ENCODE results near the gene C12orf76. TPM values are rescaled to one million over a fixed set of nuclear protein-coding genes. Genes with fewer than 3 reads are reported as not detected.

The C12orf76 gene
- total and polyA plus RNA-seq, 7 experiments from 2014 or later: 14.3 to 28.7 (median 21.0) TPM

DNA sequence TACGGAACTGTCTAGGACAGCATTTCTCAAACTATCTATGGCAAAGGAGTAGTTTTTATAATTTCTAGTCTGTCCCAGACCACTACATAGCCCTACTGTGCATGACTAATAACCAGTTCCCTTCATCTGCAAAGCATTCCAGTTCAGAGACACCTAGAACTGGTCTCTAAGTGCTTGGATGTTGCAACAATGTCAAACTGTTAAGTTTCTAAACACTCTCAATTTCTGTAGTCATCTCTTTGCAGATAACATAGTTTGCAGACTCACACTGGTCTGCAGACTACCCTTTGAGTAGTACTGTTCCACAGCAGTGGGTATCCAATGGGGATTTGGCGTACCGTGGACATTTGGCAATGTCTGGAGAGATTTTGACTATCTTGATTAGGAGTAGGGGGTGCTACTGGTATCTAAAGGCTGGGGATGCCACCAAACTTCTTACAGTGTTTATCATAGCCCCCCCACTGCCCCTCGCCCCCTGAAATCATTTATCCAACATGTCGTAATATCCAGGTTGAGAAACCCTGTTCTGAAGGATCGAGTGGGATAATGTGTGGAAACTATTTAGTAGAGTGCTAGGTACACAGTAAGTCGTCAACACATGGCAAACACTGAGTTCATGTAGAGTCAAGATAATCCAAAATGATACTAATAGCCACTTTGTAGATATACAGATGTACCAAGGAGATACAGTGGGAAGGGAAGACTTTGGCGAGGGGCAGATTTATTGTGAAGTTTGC lies 1.7 kb downstream of the C12orf76 start:
- Mint-ChIP-seq H3K36me3 (peaks cover 0 to 13% (median 8%) of the 10 kb centered on the region in 5 donors), H3K9me3 (no peaks in the 10 kb centered on the region), H3K4me1 (peaks cover 24 to 58% (median 46%) of the 10 kb centered on the region in 7 donors), H3K4me3 (peak overlapping the region; percentile 84 to 97 (median 93)), H3K27ac (peak overlapping the region in 3 of 9 donors; percentile 19 to 90 (median 87)), H3K27me3 (no peaks in the 10 kb centered on the region)
- DNase-seq (no peak), ATAC-seq (no peak)
- CTCF ChIA-PET: no interaction called here
- Histone ChIP-seq H3K9me3 (ENCODE audit: control insufficient read depth in 2 of 3, low read length in 3 of 3) (no peaks in the 10 kb centered on the region), H3K4me1 (ENCODE audit: control insufficient read depth in 2 of 2, insufficient read depth in 2 of 2, low read length in 2 of 2) (peaks cover 19 to 25% of the 10 kb centered on the region in 2 donors), H3K36me3 (ENCODE audit: control insufficient read depth in 2 of 3, insufficient read depth in 3 of 3, low read length in 3 of 3) (peaks cover 4 to 10% (median 6%) of the 10 kb centered on the region in 3 experiments), H3K27ac (ENCODE audit: low read depth, low read length) (peak overlapping the region; percentile 35), H3K4me3 (ENCODE audit: low read length) (no peak overlapping the region), H3K27me3 (ENCODE audit: control insufficient read depth in 2 of 2, insufficient read depth in 2 of 2, low read length in 2 of 2) (no peaks in the 10 kb centered on the region)
- intact Hi-C loops (cut with micrococcal nuclease): no loop called here
- POLR2A ChIA-PET: interaction anchor here (1.0 kb wide), 1 partner anchor 47 kb away, joined by 3 read pairs; the partner anchor contains the start of gene ANKRD13A

DNA sequence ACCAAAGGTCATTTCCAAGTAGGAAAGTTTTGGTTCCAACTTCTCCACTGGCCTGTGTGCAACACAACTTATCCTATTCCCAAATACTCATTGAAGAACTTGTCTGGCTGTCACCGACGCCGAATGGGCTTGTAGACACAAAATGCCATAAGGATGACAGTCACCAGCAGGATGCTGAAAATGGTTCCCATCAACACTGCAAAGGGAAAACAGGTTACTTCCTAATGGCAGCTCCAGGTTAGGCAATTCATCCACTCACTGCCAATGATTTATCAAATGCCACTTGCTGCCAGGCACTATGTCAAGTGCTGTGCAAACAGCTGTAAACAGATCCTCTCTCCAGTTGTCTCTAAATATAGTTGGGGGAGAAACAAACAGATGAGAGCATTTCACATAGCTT lies 6.1 kb downstream of the C12orf76 start:
- Mint-ChIP-seq H3K27ac (peak overlapping the region in 7 of 9 donors; percentile 27 to 83 (median 69)), H3K4me3 (no peak overlapping the region)
- H3K4me3 ChIP-seq (ENCODE audit: low read length): no peak overlapping the region

DNA sequence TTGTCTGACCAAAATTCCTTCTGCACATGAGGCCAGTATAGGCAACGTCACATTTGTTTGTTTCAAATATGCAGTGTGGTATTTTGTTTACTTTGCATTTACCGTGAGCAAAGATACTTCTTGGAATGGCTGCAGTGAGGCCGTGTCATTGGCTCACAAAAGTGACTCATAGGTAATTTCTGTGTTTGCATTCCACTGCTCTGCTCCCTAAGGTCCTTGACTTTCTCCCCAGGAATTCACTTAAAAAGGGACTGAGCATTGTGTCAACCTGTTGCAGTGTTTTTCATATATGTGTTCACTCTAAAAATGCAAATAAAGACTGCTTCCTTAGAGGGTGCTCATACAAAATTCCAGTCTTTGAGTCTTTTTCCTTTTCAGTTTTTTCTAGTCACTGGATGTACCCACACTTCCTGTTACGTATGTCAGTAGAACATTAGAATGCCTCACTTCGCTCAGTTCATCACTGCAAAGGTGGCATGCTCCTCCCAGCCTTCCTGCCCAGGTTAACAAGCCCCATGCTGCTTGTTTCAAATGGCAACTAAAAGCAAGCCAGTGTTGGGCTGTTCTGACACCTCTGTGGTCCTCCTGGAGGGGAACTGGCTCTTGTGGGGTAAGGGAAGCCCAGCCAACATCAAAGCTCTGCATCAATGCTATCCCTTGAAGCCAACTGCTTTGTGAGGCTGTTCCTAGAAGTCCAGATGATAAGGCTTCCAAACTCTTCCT lies 9.1 kb downstream of the C12orf76 start:
- peak in 7 of 9 donors; percentile 34 to 59 (median 56) for DNase-seq
- Mint-ChIP-seq H3K9me3 (no peaks in the 10 kb centered on the region), H3K27ac (peak overlapping the region; percentile 82 to 97 (median 92)), H3K36me3 (peaks cover 8 to 51% (median 29%) of the 10 kb centered on the region in 5 donors), H3K4me3 (peak overlapping the region; percentile 26 to 68 (median 43)), H3K27me3 (no peaks in the 10 kb centered on the region), H3K4me1 (peaks cover 25 to 63% (median 33%) of the 10 kb centered on the region in 7 donors)
- Histone ChIP-seq H3K4me3 (ENCODE audit: low read length) (no peak overlapping the region), H3K27ac (ENCODE audit: low read depth, low read length) (peak overlapping the region; percentile 60), H3K27me3 (ENCODE audit: control insufficient read depth in 2 of 2, insufficient read depth in 2 of 2, low read length in 2 of 2) (no peaks in the 10 kb centered on the region), H3K9me3 (ENCODE audit: control insufficient read depth in 2 of 3, low read length in 3 of 3) (no peaks in the 10 kb centered on the region), H3K36me3 (ENCODE audit: control insufficient read depth in 2 of 3, insufficient read depth in 3 of 3, low read length in 3 of 3) (peaks cover 4 to 51% (median 8%) of the 10 kb centered on the region in 3 experiments), H3K4me1 (ENCODE audit: control insufficient read depth in 2 of 2, insufficient read depth in 2 of 2, low read length in 2 of 2) (peaks cover 8 to 24% of the 10 kb centered on the region in 2 donors)
- POLR2A ChIA-PET: interaction anchor here (1.0 kb wide), 1 partner anchor 9 kb away, joined by 3 read pairs; the partner anchor contains the start of gene C12orf76
- intact Hi-C loops (cut with micrococcal nuclease): loop anchor here in 1 of 2 donors (1.0 to 5.0 kb wide), 2 partner anchors 9 to 38 kb away; partner anchors contain the start of gene C12orf76
- ATAC-seq: peak; percentile 70
- CTCF ChIA-PET: interaction anchor here (0.6 to 0.9 kb wide), 2 partner anchors 40 to 73 kb away, joined by 4 to 6 read pairs; no protein-coding TSS in a partner anchor

More for the DNA sequence above, 6.1 kb downstream of the C12orf76 start:
- Histone ChIP-seq H3K9me3 (ENCODE audit: control insufficient read depth in 2 of 3, low read length in 3 of 3) (no peaks in the 10 kb centered on the region), H3K36me3 (ENCODE audit: control insufficient read depth in 2 of 3, insufficient read depth in 3 of 3, low read length in 3 of 3) (peaks cover 4 to 27% (median 6%) of the 10 kb centered on the region in 3 experiments), H3K4me1 (ENCODE audit: control insufficient read depth in 2 of 2, insufficient read depth in 2 of 2, low read length in 2 of 2) (peaks cover 17 to 31% of the 10 kb centered on the region in 2 donors), H3K27me3 (ENCODE audit: control insufficient read depth in 2 of 2, insufficient read depth in 2 of 2, low read length in 2 of 2) (no peaks in the 10 kb centered on the region), H3K27ac (ENCODE audit: low read depth, low read length) (no peak overlapping the region)
- peaks cover 0 to 34% (median 13%) of the 10 kb centered on the region in 5 donors for H3K36me3 Mint-ChIP-seq
- CTCF ChIA-PET: interaction anchor here (0.7 kb wide), 1 partner anchor 43 kb away, joined by 3 read pairs; the partner anchor contains the start of gene ANKRD13A
- POLR2A ChIA-PET: no interaction called here
- no peaks in the 10 kb centered on the region for H3K27me3 Mint-ChIP-seq
- H3K4me1 Mint-ChIP-seq: peaks cover 25 to 66% (median 48%) of the 10 kb centered on the region in 7 donors
- DNase-seq: no peak
- no peak for ATAC-seq
- H3K9me3 Mint-ChIP-seq: no peaks in the 10 kb centered on the region
- intact Hi-C loops (cut with micrococcal nuclease): no loop called here

DNA sequence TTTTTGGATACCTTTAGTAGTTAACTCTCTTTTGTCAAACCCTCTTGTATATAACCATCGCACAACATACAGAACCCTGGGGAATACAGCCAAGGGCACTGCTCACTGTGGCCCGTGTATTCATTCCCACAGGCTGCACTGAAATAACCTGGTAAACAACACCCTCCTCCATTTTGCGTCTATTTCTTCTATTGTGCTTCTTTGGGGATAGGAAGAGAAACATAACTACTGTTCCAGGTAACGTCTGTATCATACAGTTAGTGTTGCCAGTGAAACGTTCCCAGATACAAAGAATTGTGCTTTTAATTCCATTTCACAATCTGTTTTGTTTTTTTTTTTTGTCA lies 9.6 kb downstream of the C12orf76 start:
- ChIA-PET CTCF (no interaction called here), POLR2A (no interaction called here)
- Histone ChIP-seq H3K27me3 (ENCODE audit: control insufficient read depth in 2 of 2, insufficient read depth in 2 of 2, low read length in 2 of 2) (no peaks in the 10 kb centered on the region), H3K4me3 (ENCODE audit: low read length) (no peak overlapping the region), H3K9me3 (ENCODE audit: control insufficient read depth in 2 of 3, low read length in 3 of 3) (no peaks in the 10 kb centered on the region), H3K4me1 (ENCODE audit: control insufficient read depth in 2 of 2, insufficient read depth in 2 of 2, low read length in 2 of 2) (peaks cover 8 to 24% of the 10 kb centered on the region in 2 donors), H3K27ac (ENCODE audit: low read depth, low read length) (peak overlapping the region; percentile 60), H3K36me3 (ENCODE audit: control insufficient read depth in 2 of 3, insufficient read depth in 3 of 3, low read length in 3 of 3) (peaks cover 4 to 57% (median 11%) of the 10 kb centered on the region in 3 experiments)
- peaks cover 9 to 51% (median 30%) of the 10 kb centered on the region in 5 donors for H3K36me3 Mint-ChIP-seq
- no peaks in the 10 kb centered on the region for H3K27me3 Mint-ChIP-seq
- DNase-seq (no peak), ATAC-seq (no peak)
- intact Hi-C loops (cut with micrococcal nuclease): loop anchor here in 1 of 2 donors (1.0 to 5.0 kb wide), 2 partner anchors 10 to 39 kb away; partner anchors contain the start of gene C12orf76
- peak overlapping the region in 1 of 10 donors; percentile 63 for H3K4me3 Mint-ChIP-seq
- peaks cover 25 to 60% (median 33%) of the 10 kb centered on the region in 7 donors for H3K4me1 Mint-ChIP-seq
- H3K27ac Mint-ChIP-seq: peak overlapping the region; percentile 82 to 97 (median 92)
- no peaks in the 10 kb centered on the region for H3K9me3 Mint-ChIP-seq

DNA sequence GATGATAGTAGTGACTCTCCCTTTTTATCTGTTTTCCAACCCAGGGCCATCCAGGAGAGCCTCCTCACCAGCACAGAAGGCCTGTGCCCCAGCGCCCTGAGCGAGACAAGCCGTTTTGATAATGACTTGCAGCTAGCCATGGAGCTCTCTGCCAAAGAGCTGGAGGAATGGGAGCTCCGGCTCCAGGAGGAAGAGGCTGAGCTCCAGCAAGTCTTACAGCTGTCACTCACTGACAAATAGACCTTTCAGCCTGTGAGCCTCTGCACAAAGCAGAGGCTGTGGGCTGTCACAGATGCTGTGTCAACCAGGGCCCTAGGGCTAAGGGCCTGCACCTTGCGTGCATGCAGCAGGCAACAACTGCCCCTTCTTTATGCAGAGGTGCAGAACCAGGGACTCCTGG lies 11.0 kb downstream of the C12orf76 start:
- H3K36me3 Mint-ChIP-seq: peaks cover 9 to 50% (median 29%) of the 10 kb centered on the region in 5 donors
- H3K27me3 ChIP-seq (ENCODE audit: control insufficient read depth in 2 of 2, insufficient read depth in 2 of 2, low read length in 2 of 2): no peaks in the 10 kb centered on the region
- CTCF ChIA-PET: no interaction called here

DNA sequence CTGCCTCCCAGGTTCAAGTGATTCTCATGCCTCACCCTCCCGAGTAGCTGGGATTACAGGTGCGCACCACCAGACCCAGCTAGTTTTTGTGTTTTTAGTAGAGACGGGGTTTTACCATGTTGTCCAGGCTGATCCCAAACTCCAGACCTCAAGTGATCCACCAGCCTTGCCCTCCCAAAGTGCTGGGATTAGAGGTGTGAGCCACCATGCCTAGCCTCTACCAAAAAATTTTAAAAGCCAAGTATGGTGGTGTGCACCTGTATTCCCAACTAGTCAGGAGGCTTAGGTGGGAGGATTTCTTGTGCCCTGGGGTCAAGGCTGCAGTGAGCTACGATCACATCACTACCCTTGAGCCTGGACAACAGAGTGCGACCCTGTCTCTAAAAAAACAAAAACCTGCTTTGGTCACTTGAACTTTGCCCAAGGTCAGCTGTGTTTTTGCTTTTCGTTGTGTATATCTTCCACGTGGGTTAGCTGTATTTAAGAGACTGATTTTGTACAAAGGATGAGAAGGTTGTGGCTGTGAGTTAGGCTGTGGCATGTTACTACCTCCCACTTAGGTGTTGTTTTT lies 12.7 kb downstream of the C12orf76 start:
- H3K27ac Mint-ChIP-seq: peak overlapping the region in 4 of 9 donors; percentile 47 to 65 (median 56)
- Histone ChIP-seq H3K36me3 (ENCODE audit: control insufficient read depth in 2 of 3, insufficient read depth in 3 of 3, low read length in 3 of 3) (peaks cover 0 to 54% (median 5%) of the 10 kb centered on the region in 3 experiments), H3K27ac (ENCODE audit: low read depth, low read length) (no peak overlapping the region), H3K4me1 (ENCODE audit: control insufficient read depth in 2 of 2, insufficient read depth in 2 of 2, low read length in 2 of 2) (peaks cover 8 to 18% of the 10 kb centered on the region in 2 donors), H3K4me3 (ENCODE audit: low read length) (no peak overlapping the region), H3K27me3 (ENCODE audit: control insufficient read depth in 2 of 2, insufficient read depth in 2 of 2, low read length in 2 of 2) (no peaks in the 10 kb centered on the region), H3K9me3 (ENCODE audit: control insufficient read depth in 2 of 3, low read length in 3 of 3) (no peaks in the 10 kb centered on the region)
- no peaks in the 10 kb centered on the region for H3K27me3 Mint-ChIP-seq
- no peak for DNase-seq
- CTCF ChIA-PET: interaction anchor here (1.2 kb wide), 1 partner anchor 14 kb away, joined by 4 read pairs; no protein-coding TSS in a partner anchor
- no peak for ATAC-seq
- peaks cover 19 to 36% (median 21%) of the 10 kb centered on the region in 7 donors for H3K4me1 Mint-ChIP-seq
- intact Hi-C loops (cut with micrococcal nuclease): loop anchor here in 1 of 2 donors (5.0 kb wide), 1 partner anchor 42 kb away; no protein-coding TSS in a partner anchor
- POLR2A ChIA-PET: interaction anchor here (0.6 to 1.3 kb wide), 2 partner anchors 25 to 44 kb away, joined by 4 read pairs; no protein-coding TSS in a partner anchor
- H3K9me3 Mint-ChIP-seq: no peaks in the 10 kb centered on the region
- H3K36me3 Mint-ChIP-seq: peaks cover 9 to 52% (median 28%) of the 10 kb centered on the region in 5 donors
- no peak overlapping the region for H3K4me3 Mint-ChIP-seq

More for the DNA sequence above, 11.0 kb downstream of the C12orf76 start:
- Mint-ChIP-seq H3K4me1 (peaks cover 17 to 50% (median 25%) of the 10 kb centered on the region in 7 donors), H3K27me3 (no peaks in the 10 kb centered on the region), H3K27ac (peak overlapping the region in 2 of 9 donors; percentile 56 to 86), H3K4me3 (no peak overlapping the region), H3K9me3 (no peaks in the 10 kb centered on the region)
- Histone ChIP-seq H3K36me3 (ENCODE audit: control insufficient read depth in 2 of 3, insufficient read depth in 3 of 3, low read length in 3 of 3) (peaks cover 1 to 60% (median 8%) of the 10 kb centered on the region in 3 experiments), H3K4me3 (ENCODE audit: low read length) (no peak overlapping the region), H3K4me1 (ENCODE audit: control insufficient read depth in 2 of 2, insufficient read depth in 2 of 2, low read length in 2 of 2) (peaks cover 8 to 18% of the 10 kb centered on the region in 2 donors), H3K27ac (ENCODE audit: low read depth, low read length) (no peak overlapping the region), H3K9me3 (ENCODE audit: control insufficient read depth in 2 of 3, low read length in 3 of 3) (no peaks in the 10 kb centered on the region)
- POLR2A ChIA-PET: interaction anchor here (0.9 kb wide), 1 partner anchor 43 kb away, joined by 5 read pairs; no protein-coding TSS in a partner anchor
- no peak for DNase-seq
- intact Hi-C loops (cut with micrococcal nuclease): loop anchor here in 1 of 2 donors (5.0 kb wide), 1 partner anchor 40 kb away; no protein-coding TSS in a partner anchor
- no peak for ATAC-seq
